Thoracic aorta (tissue), 2 donors: ENCODE measurements around the gene CNTNAP2. TPM values are rescaled to one million over a fixed set of nuclear protein-coding genes. Genes with fewer than 3 reads are reported as not detected.

ENCODE experiments used
- ATAC-seq: fragments of 150-250 bp; one replicate; pipeline ENCODE4 v1.8.0; 2017; ENCODE audit warnings: low read depth; ENCODE audit not compliant: insufficient number of reproducible peaks, low FRiP score
- DNase-seq: peaks from one replicate; pipeline ENCODE4 v3.0.0-alpha.2; 2020; ENCODE audit warnings: low spot score
- H3K27ac ChIP-seq, 2 donors: fragments of 200-600 bp; sonication (generic); 1 replicate in 1 of 2; 2 replicates in 1 of 2; pipeline ENCODE4 v1.5.1; 2016; ENCODE audit warnings: mild to moderate bottlenecking in 2 of 2, moderate library complexity in 2 of 2
- H3K27me3 ChIP-seq: fragments of 200-600 bp; sonication (generic); replicated peaks from 2 replicates; pipeline ENCODE4 v1.6.0; 2016; ENCODE audit warnings: mild to moderate bottlenecking; ENCODE audit not compliant: insufficient read depth
- H3K36me3 ChIP-seq: fragments of 200-600 bp; sonication (generic); one replicate; pipeline ENCODE4 v1.5.1; 2016
- H3K4me1 ChIP-seq, 2 donors: fragments of 200-600 bp; sonication (generic); 1 replicate in 1 of 2; 2 replicates in 1 of 2; pipeline versions ENCODE4 v1.5.1 to v1.6.0; 2016; ENCODE audit warnings: low read depth in 2 of 2, mild to moderate bottlenecking in 1 of 2; ENCODE audit not compliant: control insufficient read depth in 1 of 2
- H3K4me3 ChIP-seq: fragments of 200-600 bp; sonication (generic); 2 replicates; pipeline ENCODE4 v1.5.1; 2016; ENCODE audit warnings: mild to moderate bottlenecking
- H3K9me3 ChIP-seq: fragments of 200-600 bp; sonication (generic); 2 replicates; pipeline ENCODE4 v1.5.1; 2016
- total RNA-seq, 2 donors: library from RNA; depleted of rRNA; stranded (reverse); fragments of >200 nt; gene quantifications; one replicate each; pipeline versions ENCODE4 v1.1.0 to v1.2.3, GENCODE V29; 2016
- TF ChIP-seq, protein P1 (sequence below): fragments of 200-600 bp; sonication (generic); IDR thresholded peaks from one replicate; pipeline ENCODE4 v1.5.1; 2019; ENCODE audit warnings: antibody characterized with exemption

Gene CNTNAP2
- total RNA-seq, 2 donors from 2014 or later = not detected

GRCh38 chr7:147400925-147401324, 1284.3 kb downstream of the CNTNAP2 start:
- TF ChIP-seq, protein P1, sequence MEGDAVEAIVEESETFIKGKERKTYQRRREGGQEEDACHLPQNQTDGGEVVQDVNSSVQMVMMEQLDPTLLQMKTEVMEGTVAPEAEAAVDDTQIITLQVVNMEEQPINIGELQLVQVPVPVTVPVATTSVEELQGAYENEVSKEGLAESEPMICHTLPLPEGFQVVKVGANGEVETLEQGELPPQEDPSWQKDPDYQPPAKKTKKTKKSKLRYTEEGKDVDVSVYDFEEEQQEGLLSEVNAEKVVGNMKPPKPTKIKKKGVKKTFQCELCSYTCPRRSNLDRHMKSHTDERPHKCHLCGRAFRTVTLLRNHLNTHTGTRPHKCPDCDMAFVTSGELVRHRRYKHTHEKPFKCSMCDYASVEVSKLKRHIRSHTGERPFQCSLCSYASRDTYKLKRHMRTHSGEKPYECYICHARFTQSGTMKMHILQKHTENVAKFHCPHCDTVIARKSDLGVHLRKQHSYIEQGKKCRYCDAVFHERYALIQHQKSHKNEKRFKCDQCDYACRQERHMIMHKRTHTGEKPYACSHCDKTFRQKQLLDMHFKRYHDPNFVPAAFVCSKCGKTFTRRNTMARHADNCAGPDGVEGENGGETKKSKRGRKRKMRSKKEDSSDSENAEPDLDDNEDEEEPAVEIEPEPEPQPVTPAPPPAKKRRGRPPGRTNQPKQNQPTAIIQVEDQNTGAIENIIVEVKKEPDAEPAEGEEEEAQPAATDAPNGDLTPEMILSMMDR = no peak
- no peaks in the 10 kb centered on the region for H3K27me3 ChIP-seq
- DNase-seq (no peak), ATAC-seq (no peak)
- H3K4me1 ChIP-seq = no peaks in the 10 kb centered on the region
- no peak overlapping the region for H3K4me3 ChIP-seq
- H3K27ac ChIP-seq = no peak overlapping the region
- no peaks in the 10 kb centered on the region for H3K9me3 ChIP-seq
- H3K36me3 ChIP-seq = no peaks in the 10 kb centered on the region

GRCh38 chr7:147405621-147406020, 1289.0 kb downstream of the CNTNAP2 start:
- ATAC-seq (no peak), DNase-seq (no peak)
- no peak overlapping the region for H3K27ac ChIP-seq
- H3K36me3 ChIP-seq = no peaks in the 10 kb centered on the region
- no peaks in the 10 kb centered on the region for H3K27me3 ChIP-seq
- TF ChIP-seq, protein P1 = no peak
- no peak overlapping the region for H3K4me3 ChIP-seq
- no peaks in the 10 kb centered on the region for H3K9me3 ChIP-seq
- H3K4me1 ChIP-seq = no peaks in the 10 kb centered on the region

- H3K4me3 ChIP-seq = no peak overlapping the region
- DNase-seq = no peak
- H3K36me3 ChIP-seq = no peaks in the 10 kb centered on the region
- no peak overlapping the region for H3K27ac ChIP-seq
- H3K27me3 ChIP-seq = no peaks in the 10 kb centered on the region
- H3K4me1 ChIP-seq = no peaks in the 10 kb centered on the region
- TF ChIP-seq, protein P1 = no peak
- no peak for ATAC-seq
- no peaks in the 10 kb centered on the region for H3K9me3 ChIP-seq
Observed at GRCh38 chr7:147406521-147407135, 1290.0 kb downstream of the CNTNAP2 start.

DNA sequence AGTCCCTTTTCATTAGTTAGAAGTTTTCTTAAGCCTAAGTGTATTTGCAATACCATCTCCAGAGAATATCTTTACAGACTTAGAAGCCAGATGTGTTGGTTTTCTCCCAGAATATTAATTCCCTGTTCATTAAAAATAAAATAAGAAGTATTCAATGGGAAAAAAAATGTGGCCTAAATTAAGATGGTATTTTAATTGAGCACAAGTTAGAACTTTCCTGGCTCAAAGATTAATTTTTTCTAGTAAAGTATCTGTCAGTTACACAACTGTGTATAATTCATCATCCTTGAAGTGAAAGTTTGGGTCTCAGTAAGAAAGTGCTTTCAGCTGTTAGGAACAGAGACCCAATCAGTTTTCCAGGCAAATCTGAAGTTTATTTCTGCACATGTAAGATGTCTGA, 1294.5 kb downstream of the CNTNAP2 start:
- no peak overlapping the region for H3K4me3 ChIP-seq
- no peak for DNase-seq
- no peaks in the 10 kb centered on the region for H3K9me3 ChIP-seq
- no peak overlapping the region for H3K27ac ChIP-seq
- H3K36me3 ChIP-seq = no peaks in the 10 kb centered on the region
- no peaks in the 10 kb centered on the region for H3K4me1 ChIP-seq
- TF ChIP-seq, protein P1 = no peak
- no peaks in the 10 kb centered on the region for H3K27me3 ChIP-seq
- ATAC-seq = no peak

GRCh38 chr7:147412109-147412508, 1295.5 kb downstream of the CNTNAP2 start:
- Histone ChIP-seq H3K4me3 (no peak overlapping the region), H3K27me3 (no peaks in the 10 kb centered on the region), H3K4me1 (no peaks in the 10 kb centered on the region), H3K36me3 (no peaks in the 10 kb centered on the region), H3K27ac (no peak overlapping the region), H3K9me3 (no peaks in the 10 kb centered on the region)
- DNase-seq (no peak), ATAC-seq (no peak)
- TF ChIP-seq, protein P1 = no peak
